ENCODE measurements around the gene TSC22D1.

DNA sequence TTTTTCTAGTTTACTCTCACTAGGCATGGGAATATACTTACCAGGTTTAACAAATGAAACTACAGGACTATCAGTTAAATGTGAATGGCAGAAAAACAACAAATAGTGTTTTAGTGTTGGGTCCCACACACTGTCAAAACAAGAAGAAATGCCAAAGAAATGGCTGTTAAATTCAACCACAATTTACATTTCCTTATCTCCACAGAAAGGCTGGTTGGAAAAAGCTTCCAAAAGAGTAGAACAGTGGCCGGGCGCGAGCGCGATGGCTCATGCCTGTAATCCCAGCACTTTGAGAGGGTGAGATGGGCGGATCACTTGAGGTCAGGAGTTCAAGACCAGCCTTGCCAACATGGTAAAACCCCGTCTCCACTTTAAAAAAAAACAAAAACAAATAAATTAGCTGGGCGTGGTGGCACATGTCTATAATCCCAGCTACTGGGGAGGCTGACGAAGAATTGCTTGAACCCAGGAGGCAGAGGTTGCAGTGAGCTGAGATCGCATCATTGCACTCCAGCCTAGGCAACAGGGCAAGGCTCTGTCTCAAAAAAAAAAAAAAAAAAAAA, 136.0 kb downstream of the TSC22D1 start:
- TF ChIP-seq RAD21 (IDR thresholded peaks at IDR 0.05; ENCODE audit: low read length): no peak
- TF ChIP-seq, protein P1, sequence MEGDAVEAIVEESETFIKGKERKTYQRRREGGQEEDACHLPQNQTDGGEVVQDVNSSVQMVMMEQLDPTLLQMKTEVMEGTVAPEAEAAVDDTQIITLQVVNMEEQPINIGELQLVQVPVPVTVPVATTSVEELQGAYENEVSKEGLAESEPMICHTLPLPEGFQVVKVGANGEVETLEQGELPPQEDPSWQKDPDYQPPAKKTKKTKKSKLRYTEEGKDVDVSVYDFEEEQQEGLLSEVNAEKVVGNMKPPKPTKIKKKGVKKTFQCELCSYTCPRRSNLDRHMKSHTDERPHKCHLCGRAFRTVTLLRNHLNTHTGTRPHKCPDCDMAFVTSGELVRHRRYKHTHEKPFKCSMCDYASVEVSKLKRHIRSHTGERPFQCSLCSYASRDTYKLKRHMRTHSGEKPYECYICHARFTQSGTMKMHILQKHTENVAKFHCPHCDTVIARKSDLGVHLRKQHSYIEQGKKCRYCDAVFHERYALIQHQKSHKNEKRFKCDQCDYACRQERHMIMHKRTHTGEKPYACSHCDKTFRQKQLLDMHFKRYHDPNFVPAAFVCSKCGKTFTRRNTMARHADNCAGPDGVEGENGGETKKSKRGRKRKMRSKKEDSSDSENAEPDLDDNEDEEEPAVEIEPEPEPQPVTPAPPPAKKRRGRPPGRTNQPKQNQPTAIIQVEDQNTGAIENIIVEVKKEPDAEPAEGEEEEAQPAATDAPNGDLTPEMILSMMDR (conservative IDR thresholded peaks at IDR 0.05; ENCODE audit: low read depth, low read length): no peak
- TF ChIP-seq RFX5 (IDR thresholded peaks at IDR 0.05; ENCODE audit: low read depth, low read length): no peak

All from IMR-90 (cell line).